ENCODE measurements around the gene DCDC2C.

DNA sequence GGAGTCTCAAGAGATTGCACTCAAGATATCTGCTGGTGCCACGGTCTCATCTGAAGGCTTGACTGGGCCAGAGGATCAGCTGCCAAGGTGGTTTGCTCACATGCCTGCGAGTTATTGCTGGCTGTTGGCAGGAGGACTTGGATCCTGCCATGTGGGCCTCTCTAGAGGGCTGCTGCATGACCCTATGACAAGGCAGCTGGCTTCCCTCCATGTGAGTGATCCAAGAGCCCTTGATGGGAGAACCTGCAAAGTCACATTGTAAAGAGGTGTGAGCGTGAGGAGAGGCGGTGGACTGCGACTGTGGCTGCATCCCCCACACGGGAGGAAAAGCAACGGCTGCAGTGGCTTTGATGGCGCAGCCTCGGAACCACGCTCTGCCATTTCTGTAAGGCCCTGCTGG is 49.4 kb upstream of the DCDC2C start:
- TF ChIP-seq CTCF (IDR thresholded peaks at IDR 0.05; ENCODE audit: borderline replicate concordance, extremely low read depth, low read length, poor library complexity, severe bottlenecking) (no peak), EZH2 (IDR thresholded peaks at IDR 0.05; ENCODE audit: borderline replicate concordance, low read depth, low read length, severe bottlenecking) (no peak)
